Measurements from ENCODE around the gene PEX6. TPM values are rescaled to one million over a fixed set of nuclear protein-coding genes. Genes with fewer than 3 reads are reported as not detected.
A peak's percentile ranks its signal among the peaks of the same experiment; 100 is the strongest.

The PEX6 gene
- total RNA-seq, 4 donors from 2014 or later = 23.7 to 39.9 (median 28.4) TPM

DNA sequence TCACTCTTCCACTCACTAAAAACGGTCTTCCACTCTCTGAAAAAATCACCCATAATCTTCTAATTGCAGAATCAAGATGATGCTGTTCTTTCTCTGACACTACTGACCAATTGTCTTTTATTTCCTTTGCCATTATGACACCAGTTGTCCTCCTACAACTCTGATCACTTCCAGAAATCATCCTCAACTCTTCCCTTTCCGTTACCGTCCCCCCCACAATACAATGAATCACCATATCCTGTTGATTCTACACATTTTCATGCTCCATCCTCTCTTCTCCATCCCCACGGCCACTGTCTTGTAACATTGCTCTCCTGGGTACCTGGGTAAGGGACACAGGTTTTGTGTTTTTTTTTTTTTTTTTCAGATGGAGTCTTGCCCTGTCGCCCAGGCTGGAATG, 2.9 kb upstream of the PEX6 start:
- intact Hi-C loops (cut with DNase I) = no loop called here
- H3K27ac ChIP-seq = no peak overlapping the region
- H3K4me1 ChIP-seq = peaks cover 29 to 44% of the 10 kb centered on the region in 2 donors
- 83 to 87% methylated on average over 5 of the region's 5 CpGs for WGBS, 2 donors
- H3K4me3 ChIP-seq (replicated peaks in 1 of 3) = no peak overlapping the region
- TF ChIP-seq POLR2A (IDR thresholded peaks at IDR 0.05) = no peak
- TF ChIP-seq, protein P1, sequence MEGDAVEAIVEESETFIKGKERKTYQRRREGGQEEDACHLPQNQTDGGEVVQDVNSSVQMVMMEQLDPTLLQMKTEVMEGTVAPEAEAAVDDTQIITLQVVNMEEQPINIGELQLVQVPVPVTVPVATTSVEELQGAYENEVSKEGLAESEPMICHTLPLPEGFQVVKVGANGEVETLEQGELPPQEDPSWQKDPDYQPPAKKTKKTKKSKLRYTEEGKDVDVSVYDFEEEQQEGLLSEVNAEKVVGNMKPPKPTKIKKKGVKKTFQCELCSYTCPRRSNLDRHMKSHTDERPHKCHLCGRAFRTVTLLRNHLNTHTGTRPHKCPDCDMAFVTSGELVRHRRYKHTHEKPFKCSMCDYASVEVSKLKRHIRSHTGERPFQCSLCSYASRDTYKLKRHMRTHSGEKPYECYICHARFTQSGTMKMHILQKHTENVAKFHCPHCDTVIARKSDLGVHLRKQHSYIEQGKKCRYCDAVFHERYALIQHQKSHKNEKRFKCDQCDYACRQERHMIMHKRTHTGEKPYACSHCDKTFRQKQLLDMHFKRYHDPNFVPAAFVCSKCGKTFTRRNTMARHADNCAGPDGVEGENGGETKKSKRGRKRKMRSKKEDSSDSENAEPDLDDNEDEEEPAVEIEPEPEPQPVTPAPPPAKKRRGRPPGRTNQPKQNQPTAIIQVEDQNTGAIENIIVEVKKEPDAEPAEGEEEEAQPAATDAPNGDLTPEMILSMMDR (IDR thresholded peaks at IDR 0.05) = no peak
- no peaks in the 10 kb centered on the region for H3K36me3 ChIP-seq
- no peaks in the 10 kb centered on the region for H3K27me3 ChIP-seq
- no peaks in the 10 kb centered on the region for H3K9me3 ChIP-seq
- no peak for DNase-seq

DNA sequence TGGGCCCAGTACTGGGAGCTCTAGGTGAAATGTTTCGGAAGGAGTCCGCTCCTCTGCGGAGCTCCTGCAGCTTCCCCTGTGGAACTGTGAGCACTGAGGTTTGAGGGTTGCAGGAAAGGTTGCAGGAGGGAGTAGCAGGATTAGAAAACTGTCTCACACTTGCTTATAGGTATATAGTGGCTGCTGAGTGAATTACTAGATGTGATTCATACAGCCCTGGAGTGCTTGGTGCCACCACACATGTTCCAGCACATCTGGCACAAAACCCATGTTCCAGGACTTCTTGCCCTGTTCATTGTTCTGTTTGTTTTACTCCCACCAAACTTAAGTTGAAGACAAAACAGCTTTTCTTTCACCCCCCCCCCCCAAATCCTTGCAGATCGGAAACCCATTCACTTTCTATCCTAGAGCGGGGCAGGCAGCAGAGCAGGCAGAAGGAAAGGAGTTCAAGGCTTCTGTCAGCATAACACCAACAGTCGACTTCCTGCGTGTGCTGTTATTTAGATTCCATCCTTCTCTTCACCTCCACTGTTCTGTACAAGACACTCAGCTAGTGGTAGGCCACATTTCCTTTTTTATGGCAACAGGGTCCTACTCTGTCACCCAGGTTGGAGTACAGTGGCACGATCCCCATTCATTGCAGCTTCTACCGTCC, 669 bp upstream of the PEX6 start:
- intact Hi-C loops (cut with DNase I) = loop anchor here (5.0 kb wide), 1 partner anchor 38 kb away; no protein-coding TSS in a partner anchor
- Histone ChIP-seq H3K4me3 (replicated peaks in 1 of 3) (peak overlapping the region; percentile 7 to 94 (median 83)), H3K4me1 (peaks cover 18 to 26% of the 10 kb centered on the region in 2 donors), H3K9me3 (no peaks in the 10 kb centered on the region), H3K36me3 (no peaks in the 10 kb centered on the region), H3K27ac (peak overlapping the region; percentile 71 to 79 (median 74)), H3K27me3 (no peaks in the 10 kb centered on the region)
- TF ChIP-seq, protein P1 (IDR thresholded peaks at IDR 0.05) = no peak
- no peak for TF ChIP-seq POLR2A (IDR thresholded peaks at IDR 0.05)
- DNase-seq = no peak
- WGBS, 2 donors = 46 to 49% methylated on average over 9 of the region's 9 CpGs

DNA sequence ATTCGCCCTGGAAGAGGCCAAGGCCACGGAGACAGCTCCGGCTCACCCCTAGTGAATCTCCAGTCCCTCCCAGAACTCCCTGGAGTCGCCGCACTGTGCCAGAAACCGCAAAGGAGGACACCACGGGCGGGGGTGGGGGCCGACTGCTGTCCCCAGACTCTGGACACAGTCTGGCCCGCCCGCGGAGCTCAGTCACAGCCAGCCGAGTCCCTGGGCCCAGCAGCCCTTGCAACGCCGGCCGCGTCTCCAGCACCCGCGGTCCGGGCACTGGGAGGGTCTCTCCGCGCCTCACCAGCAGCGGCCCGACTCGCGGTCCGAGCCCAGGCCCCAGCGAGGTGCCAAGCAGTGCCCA, 518 bp downstream of the PEX6 start:
- Histone ChIP-seq H3K36me3 (no peaks in the 10 kb centered on the region), H3K4me1 (peaks cover 13 to 21% of the 10 kb centered on the region in 2 donors), H3K27me3 (no peaks in the 10 kb centered on the region), H3K4me3 (replicated peaks in 1 of 3) (peak overlapping the region; percentile 7 to 94 (median 83)), H3K27ac (peak overlapping the region; percentile 71 to 79 (median 74)), H3K9me3 (no peaks in the 10 kb centered on the region)
- no peak for TF ChIP-seq POLR2A (IDR thresholded peaks at IDR 0.05)
- TF ChIP-seq, protein P1 (IDR thresholded peaks at IDR 0.05) = no peak
- WGBS, 2 donors = 0% methylated on average over 3 to 15 of the region's 28 CpGs
- intact Hi-C loops (cut with DNase I) = loop anchor here (5.0 kb wide), 1 partner anchor 39 kb away; no protein-coding TSS in a partner anchor
- DNase-seq = peak; percentile 29 to 32

DNA sequence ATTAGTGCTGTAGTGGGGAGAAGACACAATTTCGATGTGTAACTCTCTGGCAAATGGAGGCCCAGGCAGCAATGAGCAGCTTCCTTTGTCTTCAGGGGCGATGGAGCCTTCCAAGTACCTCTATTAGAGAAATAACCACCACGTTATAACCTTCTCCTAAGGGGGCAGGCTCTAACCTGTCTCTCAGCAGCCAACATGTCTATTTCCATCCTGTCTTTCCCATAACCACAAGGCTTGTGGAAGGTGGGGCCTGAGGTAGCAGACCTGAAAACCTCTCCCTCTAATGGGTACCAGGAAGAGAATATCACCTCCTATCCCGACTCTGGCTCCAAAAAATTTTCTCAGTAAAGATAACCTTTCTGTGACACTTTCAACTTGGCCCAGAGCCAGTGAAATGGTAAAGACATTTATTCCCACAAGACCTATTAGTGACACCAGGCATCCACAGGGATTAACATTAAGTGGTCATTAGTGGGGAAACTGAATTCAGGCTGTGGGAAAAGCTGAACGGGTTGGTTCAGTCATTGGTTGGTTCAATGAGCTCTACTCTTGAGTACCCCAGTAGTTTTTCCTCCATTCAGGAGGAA, 4.0 kb downstream of the PEX6 start:
- intact Hi-C loops (cut with DNase I) = loop anchor here (5.0 kb wide), 1 partner anchor 42 kb away; no protein-coding TSS in a partner anchor
- no peak for TF ChIP-seq POLR2A (IDR thresholded peaks at IDR 0.05)
- TF ChIP-seq, protein P1 (IDR thresholded peaks at IDR 0.05) = no peak
- no peak overlapping the region for H3K27ac ChIP-seq
- H3K4me1 ChIP-seq = peaks cover 12 to 18% of the 10 kb centered on the region in 2 donors
- H3K27me3 ChIP-seq = no peaks in the 10 kb centered on the region
- no peak overlapping the region for H3K4me3 ChIP-seq (replicated peaks in 1 of 3)
- H3K36me3 ChIP-seq = no peaks in the 10 kb centered on the region
- DNase-seq = no peak
- 89 to 96% methylated on average over 5 of the region's 5 CpGs for whole genome bisulfite sequencing, 2 donors
- no peaks in the 10 kb centered on the region for H3K9me3 ChIP-seq

DNA sequence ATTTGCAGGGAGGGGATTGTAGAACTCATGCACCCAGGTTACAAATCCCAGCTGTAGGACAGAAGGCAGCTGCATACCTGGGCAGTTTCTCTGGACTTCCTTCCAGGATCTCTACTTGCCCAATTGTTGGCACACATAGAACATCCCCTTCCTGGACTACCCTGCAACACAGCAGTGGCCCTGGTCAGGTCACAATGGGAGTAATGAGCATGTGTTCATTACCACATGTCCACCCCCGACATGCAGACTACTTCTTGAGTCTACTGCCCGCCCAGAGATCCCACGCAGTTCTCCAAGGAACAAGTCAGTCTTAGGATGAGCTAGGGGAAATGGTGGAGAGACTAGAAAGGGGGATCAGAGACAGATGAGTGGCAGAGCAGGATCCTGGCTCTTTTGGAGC, 5.1 kb downstream of the PEX6 start:
- no peak overlapping the region for H3K4me3 ChIP-seq (replicated peaks in 1 of 3)
- no peaks in the 10 kb centered on the region for H3K9me3 ChIP-seq
- intact Hi-C loops (cut with DNase I) = no loop called here
- H3K4me1 ChIP-seq = peaks cover 6 to 11% of the 10 kb centered on the region in 2 donors
- H3K27ac ChIP-seq = no peak overlapping the region
- 95 to 100% methylated on average over 3 of the region's 3 CpGs for WGBS, 2 donors
- H3K36me3 ChIP-seq = peaks cover 0 to 5% of the 10 kb centered on the region in 2 donors
- TF ChIP-seq, protein P1 (IDR thresholded peaks at IDR 0.05) = no peak
- no peak for TF ChIP-seq POLR2A (IDR thresholded peaks at IDR 0.05)
- DNase-seq = no peak
- no peaks in the 10 kb centered on the region for H3K27me3 ChIP-seq
